Activated CD4-positive, alpha-beta T cell treated with anti-CD3 and anti-CD28 coated beads, Interleukin-2, Interleukin-4, amounts not matched to agents 100 ng/mL and 50 ng/mL, durations not matched to agents 16 hours and 8 hours (primary cell): ENCODE results near the gene FCMR.
A peak's percentile ranks its signal among the peaks of the same experiment; 100 is the strongest.

Experiments used
- DNase-seq: peaks from one replicate; pipeline ENCODE4 v3.0.0-alpha.2; 2020; ENCODE audit warnings: low spot score

FCMR gene

DNA sequence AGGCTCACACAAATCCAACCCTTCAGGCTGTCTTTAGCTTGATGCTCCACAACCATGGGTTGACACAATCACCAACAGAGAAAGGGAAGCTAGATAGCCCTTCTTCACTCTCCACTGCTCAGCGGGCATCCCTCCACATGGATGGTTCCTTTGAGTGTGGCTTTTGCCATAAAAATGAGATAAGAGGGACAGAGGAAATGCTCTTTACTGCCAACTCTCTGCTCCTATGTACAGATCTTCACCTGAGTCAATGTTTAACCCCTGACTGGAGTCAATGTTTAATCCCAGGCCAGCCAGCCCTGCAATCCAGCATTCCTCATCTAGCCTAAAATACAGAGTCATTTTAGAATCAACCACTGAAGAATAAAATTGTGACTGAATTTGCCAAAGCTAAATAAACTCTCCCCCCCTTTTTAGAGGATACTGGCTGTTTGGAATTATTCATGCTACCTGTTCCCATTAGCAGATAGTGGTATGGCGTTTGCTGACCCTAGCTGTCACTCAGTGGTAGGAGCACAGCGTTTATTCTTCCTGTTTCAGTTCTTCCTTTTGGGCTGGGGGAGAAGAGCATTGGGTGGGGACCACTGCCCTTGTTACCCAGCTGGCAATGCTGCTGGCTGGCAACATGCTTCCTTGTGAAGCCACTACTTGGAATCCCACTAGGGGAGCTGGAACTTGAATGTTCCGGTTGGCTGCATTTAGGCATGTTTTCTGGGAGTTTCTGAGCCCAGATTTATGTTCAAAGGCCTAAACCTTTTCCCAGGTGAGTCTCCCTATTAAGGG is 29.8 kb upstream of the FCMR start:
- DNase-seq = no peak

DNA sequence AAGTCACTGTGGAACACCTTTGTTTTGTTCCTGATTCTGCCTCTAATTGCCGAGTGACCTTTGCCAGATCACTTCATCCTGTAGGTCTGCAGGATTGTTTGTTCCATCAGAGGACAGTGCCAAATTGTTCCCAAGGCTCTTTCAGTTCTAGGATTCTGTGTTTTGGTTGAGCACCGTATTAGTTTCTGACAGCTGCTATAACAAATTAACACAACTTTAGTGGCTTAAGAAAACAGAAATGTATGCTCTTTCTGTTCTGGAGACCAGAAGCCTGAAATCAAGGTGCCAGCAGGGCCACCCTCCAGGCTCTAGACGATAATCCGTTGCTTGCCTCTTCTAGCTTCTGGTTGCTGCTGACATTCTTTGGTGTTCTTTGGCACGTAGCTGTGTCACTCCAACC is 27.9 kb upstream of the FCMR start:
- no peak for DNase-seq

DNA sequence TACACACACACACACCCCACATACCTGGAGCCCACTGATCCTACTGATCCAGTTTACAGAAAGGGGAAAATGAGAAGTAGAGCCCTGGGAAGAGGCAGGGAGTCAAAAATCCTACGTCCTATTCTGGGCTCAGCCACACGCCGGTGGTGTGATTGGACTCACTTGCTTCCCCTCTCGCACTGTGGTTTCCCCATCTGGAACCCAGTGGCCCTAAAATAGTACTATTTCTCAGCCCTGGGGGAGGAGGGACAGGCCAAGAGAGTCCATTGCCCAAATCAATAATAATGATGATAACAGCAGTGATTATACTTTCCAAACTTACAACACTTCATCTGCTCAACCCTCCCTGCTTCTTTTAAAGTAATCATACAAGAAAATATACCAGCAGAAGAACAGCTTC is 27.5 kb upstream of the FCMR start:
- no peak for DNase-seq

DNA sequence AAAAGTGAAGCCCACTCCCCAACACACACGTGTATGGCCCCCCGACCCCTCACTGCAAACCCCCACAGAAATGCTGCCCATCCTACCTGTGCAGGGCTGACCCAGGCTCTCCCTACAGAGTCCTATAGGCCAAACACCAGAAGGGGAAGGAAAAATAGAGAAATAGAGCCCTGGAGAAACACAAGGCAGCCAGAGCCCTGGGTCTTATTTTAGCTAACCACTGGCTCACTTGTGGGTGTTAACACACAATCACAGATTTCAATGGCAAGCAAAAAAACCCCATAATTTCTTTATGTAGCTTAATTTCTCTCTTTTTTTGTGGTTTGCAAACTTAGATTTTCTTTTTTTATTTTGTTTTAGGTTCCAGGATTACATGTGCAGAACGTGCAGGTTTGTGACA is 25.5 kb upstream of the FCMR start:
- no peak for DNase-seq

DNA sequence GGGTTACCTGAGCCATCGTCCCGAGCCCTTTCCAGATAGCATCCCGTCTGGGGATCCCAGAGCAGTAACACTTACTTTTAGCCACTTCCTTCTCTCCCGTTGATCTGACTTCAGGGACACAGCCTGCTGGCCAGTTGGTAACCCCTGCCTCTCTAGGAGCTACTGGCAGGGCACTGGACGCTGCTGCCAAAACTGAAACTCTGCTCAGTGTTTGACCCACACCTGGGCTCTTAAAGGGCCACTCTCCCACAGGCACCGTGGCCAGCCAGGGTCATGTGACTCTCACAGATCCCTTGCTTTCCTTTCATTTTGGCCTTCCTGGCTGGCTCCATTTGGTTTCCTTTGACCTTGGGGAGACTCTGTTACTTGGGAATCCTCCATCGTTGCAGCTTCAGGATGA is 24.5 kb upstream of the FCMR start, which contains the start of gene PIGR:
Gene PIGR, minus strand, starts transcription at position 206 of the 400 bp plus-strand sequence. CDS start 5,935 bp downstream, outside the sequence.
- no peak for DNase-seq

DNA sequence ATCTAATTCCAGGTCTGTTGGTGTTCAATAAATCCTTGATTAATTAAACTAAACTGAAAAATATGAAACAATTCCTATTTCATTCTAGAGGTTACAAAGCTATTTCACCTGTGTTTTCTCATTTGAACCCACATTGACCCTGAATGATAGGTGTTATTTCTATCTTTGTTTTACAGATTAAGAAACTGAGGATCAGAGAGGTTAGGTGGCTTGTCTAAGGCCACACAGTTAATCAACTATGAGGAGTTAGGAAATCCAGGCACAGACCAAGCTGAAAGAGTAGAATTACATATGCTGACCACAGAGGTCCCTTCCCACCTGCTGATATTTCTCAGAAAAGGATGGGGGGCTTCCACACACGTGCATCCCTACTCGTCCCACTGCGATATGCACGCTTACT is 24.0 kb upstream of the FCMR start:
- no peak for DNase-seq

DNA sequence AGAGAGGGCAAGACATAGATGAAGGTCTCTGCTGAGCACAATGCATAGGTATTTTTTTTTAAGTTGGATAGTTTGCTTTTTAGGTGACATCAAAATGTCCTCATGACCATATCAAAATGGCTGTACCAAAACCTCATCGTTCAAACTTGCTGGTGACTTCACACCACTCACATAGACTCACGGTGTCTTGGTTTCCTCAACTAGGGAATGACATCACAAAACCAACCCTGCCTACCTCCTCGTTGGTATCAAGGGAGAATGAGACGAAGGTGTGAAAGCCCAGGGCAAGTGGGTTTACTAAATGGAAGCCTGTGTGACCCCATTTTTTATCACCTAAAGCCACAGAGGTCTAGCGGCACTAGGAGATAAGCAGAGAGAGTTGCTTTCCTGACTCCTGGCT is 23.0 kb upstream of the FCMR start:
- DNase-seq = no peak

DNA sequence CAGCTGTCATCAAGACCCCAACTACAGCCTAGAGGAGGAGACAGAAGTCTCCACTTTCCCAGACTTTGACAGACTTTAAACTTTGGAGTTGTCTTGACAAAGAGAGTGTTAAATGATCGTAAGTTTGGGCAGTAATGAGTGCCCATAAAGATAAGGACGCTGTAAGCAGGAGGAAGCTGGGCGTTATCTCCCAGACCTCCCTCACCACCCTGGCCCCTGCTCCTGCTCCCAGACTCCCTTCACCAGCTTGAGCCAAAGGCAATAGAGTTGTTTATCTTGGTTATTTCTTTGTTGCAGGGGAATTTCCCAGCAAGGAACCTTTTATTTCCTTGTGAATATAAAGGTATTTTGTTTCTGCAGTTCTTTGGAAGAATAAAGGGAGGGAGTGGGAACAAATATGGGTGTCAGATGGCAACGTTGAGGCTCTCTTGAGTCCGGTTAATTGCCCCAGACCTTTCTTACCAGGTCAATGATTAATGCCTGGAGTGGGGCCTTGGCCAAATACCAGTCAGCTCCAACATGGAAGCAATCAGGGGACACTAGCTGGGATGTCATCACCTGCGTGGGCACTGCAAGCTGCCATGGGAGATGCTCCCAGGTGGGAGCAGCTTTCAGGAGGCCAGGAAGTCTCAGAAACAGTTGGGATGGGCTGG is 20.2 kb upstream of the FCMR start:
- DNase-seq = no peak

DNA sequence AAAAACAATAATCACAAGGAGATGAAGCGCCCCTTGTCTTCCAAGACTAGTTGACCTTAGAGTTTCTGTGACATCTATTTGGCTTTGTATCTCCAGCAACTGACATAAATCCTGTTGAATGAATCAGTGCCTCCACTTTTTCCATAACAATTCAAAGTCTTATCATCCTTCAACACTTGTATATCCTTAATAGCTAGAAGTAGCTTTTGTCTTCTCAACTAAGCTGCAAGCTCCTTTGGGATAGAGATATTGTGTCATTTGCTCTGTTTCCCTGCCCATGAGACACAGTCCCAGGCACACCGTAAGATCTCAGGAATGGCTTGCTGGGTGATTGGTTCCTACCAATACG is 18.8 kb upstream of the FCMR start:
- no peak for DNase-seq

DNA sequence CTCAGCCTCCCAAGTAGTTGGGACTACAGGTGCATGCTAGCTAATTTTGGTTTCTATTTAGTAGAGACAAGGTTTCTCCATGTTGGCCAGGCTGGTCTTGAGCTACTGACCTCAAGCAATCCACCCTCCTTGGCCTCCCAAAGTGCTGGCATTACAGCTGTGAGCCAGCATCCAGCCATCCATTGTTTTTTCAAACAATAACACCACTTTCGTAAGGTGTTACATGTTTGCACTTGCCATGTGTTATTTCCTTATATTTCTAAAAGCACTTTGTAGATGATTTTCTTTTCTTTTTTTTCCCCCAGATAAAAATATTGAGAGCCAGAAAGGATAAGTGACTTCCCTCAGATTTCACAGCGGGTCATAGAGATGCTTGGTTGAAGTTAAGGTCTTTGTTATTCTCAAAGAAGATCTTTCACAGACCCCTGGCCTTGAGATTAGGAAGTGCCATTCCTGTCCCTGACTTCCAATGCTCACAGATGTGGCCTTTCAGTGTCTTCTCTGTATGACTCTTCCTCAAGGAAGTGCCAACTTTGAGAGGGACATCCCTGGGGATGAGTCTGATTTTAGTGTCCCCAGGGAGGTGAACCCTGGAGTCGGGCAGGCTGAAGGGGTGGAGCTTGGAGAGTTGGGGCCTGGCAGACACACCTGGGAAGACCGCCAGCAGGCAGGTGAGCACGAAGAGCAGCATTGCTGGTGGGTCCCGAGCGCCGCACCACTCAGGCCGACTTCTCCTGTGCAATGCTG is 18.3 kb upstream of the FCMR start:
- DNase-seq = no peak

DNA sequence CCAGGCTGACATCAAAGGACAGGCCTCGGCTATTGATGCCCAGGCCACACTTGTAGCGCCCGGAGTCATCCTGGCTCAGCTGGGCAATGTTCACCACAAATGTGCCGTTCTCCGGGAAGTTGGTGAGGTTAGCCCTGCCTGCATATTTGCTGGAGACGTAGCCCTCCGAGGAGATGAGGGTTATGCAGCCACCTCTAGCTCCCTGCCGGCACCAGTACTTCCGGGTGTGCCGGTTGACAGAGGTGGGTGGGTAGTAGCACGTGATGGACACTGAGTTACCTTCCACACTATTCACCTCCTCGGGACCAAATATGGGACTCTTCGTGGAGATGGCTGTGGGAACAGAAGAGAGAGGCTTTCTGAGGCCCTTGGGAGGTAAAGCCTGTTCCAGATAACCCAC is 17.4 kb upstream of the FCMR start:
- DNase-seq = no peak

DNA sequence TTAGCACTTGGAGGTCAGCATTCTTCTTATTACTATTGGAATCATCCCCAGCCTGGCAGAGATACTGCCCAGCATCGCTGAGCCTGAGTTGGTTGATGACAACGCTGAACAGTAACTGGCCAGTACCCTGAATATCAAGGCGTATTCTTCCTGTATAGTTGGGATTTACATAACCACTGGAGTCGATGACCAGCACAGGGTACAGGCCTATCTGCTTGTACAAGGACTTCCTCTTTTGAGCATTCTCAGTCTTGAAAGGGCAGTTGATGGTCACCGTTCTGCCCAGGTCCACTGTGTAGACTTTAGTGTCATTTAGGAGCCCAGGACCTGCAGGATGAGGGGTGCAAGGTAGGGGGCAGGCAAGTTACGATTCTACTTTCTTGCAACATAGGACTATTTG is 15.7 kb upstream of the FCMR start:
- DNase-seq = no peak

DNA sequence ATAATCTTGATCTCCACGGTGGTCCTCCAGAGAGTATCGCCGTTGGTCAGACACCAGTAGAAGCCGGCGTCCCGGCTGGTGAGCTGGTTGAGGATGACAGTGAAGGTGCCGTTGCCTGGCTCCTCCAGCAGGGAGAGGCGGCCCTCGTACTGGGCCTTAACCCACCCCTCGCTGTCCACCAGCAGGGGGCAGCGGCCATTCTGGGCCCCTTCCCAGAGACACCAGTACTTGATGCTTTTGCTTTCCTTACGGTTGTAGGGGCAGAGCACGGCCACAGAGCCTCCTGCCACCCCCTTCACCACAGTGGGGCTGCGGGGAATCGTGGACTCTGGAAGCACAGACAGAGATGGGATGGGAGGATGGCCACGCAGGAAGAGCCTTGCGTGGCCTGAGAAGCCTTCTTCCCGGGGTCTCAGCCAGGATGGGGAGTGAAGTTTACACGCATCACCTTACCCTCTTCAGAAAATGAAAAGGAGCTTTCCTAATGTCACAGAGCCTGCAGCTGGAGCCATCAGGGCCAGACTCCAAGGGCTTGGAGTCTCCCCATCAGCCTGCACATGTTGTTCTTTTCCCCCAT is 13.8 kb upstream of the FCMR start:
- DNase-seq = peak; percentile 43

DNA sequence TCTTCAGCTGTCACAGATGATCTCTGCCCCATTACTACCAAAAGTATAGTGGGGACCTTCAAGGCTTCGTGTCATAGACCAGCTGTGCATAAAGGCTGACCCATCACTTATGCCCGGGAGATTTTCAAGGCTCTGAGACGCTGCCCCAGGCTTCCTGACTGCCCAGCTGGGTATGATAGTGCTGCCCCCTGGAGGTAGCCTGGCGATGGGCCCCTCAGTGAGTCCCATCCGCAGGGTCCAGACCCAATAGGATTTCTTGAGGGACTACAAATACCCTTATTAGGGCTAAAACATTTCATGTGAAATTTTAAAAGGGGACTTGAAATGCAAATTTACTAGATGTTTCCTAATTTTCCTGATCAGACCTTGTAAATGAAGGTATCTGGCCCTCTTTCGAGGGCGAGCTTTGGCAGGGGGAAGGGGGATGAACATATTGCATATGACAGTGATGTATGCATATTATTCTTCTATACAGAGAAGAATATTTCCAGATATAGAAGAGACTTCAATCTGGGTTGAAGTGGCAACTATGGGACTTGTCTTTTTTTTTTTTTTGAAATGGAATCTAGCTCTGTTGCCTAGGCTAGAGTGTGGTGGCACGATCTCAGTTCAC is 11.7 kb upstream of the FCMR start:
- DNase-seq = peak; percentile 56

DNA sequence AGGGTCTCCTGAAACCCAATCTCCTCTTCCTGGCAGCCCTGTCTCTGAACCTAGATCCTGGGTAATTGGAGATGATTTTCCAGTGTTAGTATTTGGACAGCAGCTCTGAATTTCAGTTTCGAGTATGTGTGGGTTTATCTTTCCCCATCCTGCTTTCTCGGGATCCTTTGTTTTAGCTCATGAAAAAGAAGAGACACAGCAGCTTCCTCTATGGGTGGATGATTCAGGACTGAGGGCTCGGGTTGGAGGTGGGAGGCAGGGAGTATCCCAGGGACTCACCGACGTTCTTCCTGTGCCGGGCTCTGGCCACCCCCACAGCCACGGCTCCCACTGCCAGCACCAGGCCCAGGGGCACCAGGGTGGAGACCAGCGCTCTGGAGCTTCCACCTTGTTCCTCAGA is 10.4 kb upstream of the FCMR start:
- DNase-seq = no peak

DNA sequence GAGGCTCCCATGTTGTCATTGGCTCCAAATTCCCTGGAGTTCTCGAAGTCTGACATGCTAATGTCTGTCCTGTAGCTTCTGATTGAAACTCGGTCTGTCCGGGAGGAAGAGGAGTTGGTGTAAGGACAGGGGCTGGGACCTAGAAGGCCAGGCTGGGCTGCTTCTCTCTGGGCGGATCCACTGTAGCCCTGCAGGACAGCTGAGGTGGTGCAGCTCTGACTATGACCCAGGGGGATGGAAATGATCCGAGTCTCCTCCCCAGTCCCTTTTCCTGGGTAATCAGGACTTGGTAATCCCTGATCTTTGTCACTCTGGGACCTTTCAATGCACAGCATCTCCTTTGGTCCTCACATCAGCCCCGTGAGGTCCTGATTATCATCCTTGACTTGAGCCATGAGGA is 10.0 kb upstream of the FCMR start:
- DNase-seq = no peak

DNA sequence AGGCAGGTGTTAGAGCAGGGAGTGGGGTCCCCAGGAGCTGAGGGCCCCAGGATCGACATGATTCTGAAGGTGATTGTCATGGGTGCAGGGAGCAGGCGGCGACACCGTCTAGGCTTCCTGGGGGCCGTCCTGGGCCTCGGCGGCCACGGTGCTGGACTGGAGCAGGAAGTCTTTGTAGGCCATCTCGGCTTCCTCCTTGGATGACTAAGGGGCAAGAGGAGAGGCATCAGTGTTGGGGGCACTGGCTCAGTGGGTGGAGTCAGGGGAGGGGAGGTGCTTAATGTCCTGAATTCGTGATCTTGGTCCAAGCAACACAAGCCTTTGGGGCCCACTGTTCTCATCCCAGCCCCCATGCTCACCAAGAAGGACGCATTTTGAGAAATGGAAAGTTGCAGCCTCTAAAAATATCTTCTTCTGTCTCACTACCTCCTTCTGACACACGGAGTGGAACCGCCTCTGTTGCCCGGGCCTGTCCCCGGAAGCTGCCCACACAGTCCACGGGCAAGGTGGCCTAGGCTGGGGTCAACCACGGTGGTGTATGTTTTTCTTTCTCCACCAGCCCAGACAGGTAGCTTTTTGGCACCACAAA is 8.6 kb upstream of the FCMR start:
- DNase-seq = no peak

DNA sequence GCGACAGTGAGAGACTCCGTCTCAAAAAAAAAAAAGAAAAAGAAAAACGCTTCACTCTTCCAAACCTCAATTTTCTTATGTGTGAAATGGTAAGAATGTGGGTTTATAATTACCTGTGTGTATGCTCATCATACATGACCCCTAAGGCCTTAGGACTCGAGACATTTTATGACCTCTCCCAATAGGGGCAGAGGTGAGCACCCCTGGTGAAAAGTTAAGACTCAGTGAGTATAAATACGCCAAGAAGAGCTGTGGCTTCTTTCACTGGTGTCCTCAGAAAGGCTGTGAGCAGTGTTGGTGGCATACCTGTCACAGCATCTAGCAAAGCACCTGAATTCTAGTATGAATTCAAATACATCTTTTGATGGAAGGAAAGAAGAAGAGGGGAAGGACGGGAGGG is 7.8 kb upstream of the FCMR start:
- DNase-seq = no peak

DNA sequence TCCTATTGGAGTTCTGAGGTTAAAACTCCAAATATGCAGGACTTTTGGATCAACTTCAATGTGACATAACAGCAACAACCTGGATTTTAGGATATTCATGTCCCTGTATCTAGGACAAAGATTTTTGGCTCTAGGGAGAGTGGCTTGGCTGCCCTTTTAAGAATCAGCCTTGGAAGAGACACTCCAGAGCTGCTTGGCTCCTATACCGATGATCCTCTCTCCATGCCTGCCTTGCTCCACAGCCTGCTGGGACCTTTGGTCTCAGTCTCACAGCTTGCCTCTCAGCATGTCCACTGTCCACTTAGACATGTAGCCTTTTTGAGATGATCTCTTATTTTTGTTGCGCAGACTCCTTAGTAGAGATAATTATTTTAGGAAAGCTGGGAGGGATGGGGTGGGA is 4.5 kb upstream of the FCMR start:
- DNase-seq = no peak

DNA sequence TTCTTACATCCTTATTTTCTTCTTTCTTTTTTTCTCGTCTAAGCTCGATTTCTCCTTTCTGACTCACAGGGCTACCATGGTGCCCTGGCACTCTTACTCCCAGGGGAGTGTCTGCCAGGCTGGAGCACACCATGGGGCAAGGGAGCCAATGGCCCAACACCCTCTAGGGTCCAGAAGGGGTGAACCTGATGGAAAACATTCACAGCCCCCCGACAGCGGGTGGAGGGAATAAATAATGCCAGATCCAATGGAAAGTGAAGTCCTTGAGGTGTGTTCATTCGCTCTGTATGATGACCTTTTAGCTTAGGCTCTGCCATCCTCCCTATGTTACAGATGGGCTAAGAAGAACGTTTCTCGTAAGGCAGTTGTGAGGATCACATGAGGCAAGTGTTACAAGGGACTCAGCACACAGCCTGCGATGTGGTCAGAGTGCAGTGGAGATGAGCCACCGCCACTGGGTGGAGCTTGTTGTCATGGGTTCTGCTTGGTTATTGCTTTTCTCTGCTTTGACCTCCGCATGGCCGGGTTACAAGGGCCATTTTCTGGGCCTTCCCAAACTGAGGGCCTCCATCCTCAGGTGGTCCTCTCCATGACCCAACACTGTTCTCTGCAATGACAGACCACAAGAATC is 3.5 kb upstream of the FCMR start:
- peak; percentile 53 for DNase-seq

DNA sequence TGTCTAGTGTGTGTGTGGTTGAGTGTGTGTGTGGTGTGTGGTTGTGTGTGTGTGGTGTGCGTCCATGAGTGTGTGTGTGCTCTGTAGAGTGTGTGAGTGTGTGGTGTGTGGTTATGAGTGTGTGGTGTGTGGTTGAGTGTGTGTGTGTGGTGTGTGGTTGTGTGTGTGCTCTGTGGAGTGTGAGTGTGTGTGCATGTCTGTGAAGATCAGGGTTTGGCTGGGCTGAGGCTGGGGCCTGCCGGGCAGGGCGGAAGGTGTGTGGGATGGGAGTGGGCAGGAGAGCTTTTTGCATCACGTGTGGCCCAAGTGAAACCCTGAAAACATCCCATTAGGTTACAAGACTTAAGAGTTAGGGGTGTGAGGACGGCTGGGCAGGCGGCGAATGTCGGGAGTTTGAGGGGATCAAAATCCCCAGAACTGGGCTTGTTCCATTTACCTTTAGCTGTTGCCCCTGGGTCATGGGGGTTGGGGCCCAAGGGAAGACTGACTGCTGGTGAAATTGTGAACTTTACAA is 2.9 kb upstream of the FCMR start:
- no peak for DNase-seq
